Stimulated activated CD4-positive, alpha-beta T cell treated with anti-CD3 and anti-CD28 coated beads, Interleukin-1b, Interleukin-23, amount 100 ng/mL, for 4 hours (primary cell): ENCODE measurements around the gene VPS29.
A peak's percentile ranks its signal among the peaks of the same experiment; 100 is the strongest.
"Not testable (repeated sequence)": the region's sequence is repeated elsewhere in the genome, so short reads cannot be mapped to it uniquely, and the experiment has no call there.

ENCODE experiments used
- DNase-seq, 2 donors: peaks; one replicate each; pipeline ENCODE4 v3.0.0-alpha.2; 2020; ENCODE audit warnings: low read depth in 2 of 2

VPS29 gene

GRCh38 chr12:110520876-110521712 is 19.2 kb upstream of the VPS29 start:
- not testable (repeated sequence) for DNase-seq

GRCh38 chr12:110518014-110518413 is 16.1 kb upstream of the VPS29 start:
- not testable (repeated sequence) for DNase-seq

DNA sequence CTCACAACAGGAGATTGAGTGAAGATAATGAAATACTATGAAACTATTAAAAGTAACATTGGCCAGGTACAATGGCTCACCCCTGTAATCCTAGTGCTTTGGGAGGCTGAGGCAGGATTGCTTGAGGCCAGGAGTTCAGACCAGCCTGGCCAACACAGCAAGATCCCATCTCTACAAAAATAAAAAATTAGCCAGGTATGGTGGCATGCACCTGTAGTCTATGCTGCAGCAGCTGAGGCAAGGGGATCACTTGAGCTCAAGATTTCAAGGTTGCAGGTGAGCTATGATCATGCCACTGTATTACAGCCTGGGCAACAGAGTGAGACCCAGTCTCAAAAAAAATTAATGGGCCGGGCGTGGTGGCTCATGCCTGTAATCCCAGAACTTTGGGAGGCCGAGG is 15.1 kb upstream of the VPS29 start:
- DNase-seq: no peak

GRCh38 chr12:110514363-110514762 is 12.5 kb upstream of the VPS29 start:
- no peak for DNase-seq

GRCh38 chr12:110513842-110514241 is 11.9 kb upstream of the VPS29 start:
- DNase-seq: no peak

- DNase-seq: no peak
These were observed 6.2 kb upstream of the VPS29 start for GRCh38 chr12:110508071-110508586.

DNA sequence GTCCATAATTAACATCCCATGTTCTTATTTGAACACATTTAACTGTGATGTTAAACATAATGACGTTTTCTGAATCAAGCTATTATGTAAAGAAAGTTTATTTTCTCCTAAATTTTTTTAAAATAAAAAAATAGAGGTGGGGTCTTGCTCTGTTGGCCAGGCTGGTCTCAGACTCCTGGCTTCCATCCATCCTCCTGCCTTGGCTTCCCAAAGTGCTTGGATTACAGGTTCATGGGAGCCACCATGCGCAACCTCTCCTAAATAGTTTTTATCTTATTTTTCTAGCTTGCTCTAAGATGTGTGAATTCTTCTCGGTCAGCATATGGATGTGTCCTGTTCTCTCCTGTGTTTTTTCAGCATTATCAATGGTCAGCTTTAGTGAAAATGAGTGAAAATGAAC is 3.4 kb upstream of the VPS29 start:
- no peak for DNase-seq

- DNase-seq: no peak
These were observed 1.5 kb upstream of the VPS29 start for GRCh38 chr12:110503432-110503831.

DNA sequence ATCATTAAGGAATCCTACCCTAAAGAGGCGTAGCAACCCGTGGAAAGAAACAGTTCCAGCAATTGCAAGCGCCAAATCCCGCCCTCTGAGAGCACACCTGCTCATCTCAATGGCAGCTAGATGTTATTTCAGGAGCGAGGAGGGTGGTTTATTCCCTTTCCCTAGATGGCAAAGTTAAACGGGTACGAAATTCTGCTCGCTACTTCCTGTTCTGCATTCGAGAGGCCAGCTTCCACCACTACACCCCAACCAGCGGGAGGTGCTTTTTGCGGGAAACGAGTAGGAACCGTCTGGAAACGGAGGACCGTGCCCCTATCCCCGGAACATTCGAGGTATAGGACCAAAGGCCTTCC is 536 bp downstream of the VPS29 start:
- DNase-seq: no peak

GRCh38 chr12:110498984-110499706 is 2.8 kb downstream of the VPS29 start:
- no peak for DNase-seq

DNA sequence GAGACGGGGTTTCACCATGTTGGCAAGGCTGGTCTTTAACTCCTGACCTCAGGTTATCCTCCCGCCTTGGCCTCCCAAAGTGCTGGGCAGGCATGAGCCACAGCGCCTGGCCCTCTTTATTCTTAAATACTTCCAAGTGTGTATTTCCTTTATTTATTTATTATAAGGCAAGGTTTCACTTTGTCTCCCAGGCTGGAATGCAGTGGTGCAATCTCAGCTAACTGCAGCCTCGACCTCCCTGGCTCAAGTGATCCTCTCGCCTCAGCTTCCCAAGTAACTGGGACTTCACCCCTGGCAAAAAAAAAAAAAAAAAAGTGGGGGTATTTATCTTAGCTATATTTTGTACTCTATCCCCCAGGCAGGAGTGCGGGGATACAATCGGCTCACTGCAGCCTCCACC is 26.5 kb downstream of the VPS29 start:
- DNase-seq: no peak

DNA sequence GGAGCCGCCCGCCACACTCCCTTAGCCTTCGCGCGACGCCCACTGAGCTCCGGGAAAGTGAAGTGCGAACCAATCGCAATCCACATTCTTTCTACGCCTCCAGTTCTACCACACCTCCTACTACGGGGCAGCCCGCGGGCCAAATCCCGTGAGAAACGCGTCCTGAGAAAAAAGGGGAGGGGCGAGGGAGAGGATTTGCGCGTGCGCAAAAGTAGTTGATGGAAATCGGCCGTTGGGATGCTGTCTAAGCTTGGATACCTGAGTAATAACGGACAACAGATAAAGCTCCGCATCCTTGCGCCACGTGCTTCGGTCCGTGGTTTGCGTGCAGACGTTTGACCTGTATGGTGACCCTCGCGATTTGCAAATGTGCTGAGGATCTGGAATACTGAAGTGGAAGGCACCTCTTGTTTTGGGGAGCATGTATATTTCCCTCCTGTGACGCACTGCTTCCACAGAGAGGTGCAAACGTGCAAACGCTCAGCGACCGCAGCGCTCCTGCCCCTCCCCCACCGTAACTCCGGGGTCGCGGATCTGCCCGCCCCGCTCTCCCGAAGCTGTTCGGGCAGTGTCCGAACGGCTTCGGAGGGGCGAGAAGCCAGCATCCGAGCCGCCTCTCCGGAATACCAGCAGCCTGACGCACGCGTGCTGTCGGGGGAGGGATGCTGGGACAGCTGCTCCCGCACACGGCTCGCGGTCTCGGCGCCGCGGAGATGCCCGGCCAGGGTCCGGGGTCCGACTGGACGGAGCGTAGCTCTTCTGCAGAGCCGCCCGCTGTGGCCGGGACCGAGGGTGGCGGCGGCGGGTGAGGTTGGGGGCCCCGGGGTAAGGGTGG is 33.5 kb downstream of the VPS29 start, which contains the start of the genes FAM216A and GPN3:
FAM216A (plus strand) TSS at position 632 of the 835 bp plus-strand sequence; CDS start at position 663, 31 bp downstream.
GPN3 (minus strand) TSS at position 44 of the 835 bp plus-strand sequence. CDS start 54 bp downstream, outside the sequence.
- peak; percentile 83 to 91 for DNase-seq

- DNase-seq: no peak
These were observed 34.1 kb downstream of the VPS29 start for GRCh38 chr12:110467847-110468213.

DNA sequence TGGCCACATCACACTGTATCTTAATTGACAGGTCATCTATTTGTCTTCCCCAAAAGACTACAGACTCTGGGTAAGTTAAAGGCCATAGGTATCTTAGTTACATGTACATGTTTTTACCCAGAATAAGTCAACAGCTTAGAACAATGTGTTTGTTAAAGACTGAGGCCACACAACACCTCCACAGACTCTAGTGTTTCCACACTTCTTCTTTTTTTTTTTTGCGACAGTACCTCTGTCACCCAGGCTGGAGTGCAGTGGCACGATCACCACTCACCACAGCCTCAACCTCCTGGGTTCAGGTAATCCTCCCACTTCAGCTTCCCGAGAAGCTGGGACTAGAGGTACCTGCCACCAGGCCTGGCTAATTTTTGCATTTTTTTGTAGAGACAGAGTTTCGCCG is 35.1 kb downstream of the VPS29 start:
- DNase-seq: no peak

DNA sequence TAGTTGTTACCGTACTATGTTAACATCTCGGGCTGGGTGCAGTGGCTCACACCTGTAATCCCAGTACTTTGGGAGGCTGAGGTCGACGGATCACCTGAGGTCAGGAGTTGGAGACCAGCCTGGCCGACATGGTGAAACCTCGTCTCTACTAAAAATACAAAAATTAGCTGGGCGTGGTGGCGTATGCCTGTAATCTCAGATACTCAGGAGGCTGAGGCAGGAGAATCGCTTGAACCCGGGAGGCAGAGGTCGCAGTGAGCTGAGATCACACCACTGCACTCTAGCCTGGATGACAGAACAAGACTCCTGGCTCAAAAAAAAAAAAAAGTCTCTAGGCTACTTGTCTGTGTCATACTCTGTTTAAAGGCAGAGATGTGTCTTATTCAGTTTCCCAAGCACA is 36.1 kb downstream of the VPS29 start:
- DNase-seq: not testable (repeated sequence)

GRCh38 chr12:110465024-110465423 is 36.9 kb downstream of the VPS29 start:
- no peak for DNase-seq

DNA sequence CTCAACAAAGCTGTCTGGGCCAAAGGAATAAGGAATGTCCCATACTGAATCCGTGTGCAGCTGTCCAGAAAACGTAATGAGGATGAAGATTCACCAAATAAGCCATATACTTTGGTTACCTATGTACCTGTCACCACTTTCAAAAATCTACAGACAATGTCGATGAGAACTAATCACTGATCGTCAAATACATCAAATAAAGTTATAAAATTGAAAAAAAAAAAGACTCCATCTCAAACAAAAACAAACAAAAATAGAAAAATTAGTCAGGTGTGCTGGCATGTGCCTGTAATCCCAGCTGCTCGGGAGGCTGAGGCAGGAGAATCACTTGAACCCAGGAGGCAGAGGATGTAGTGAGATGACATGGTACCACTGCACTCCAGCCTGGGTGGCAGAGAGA is 40.7 kb downstream of the VPS29 start:
- not testable (repeated sequence) for DNase-seq

DNA sequence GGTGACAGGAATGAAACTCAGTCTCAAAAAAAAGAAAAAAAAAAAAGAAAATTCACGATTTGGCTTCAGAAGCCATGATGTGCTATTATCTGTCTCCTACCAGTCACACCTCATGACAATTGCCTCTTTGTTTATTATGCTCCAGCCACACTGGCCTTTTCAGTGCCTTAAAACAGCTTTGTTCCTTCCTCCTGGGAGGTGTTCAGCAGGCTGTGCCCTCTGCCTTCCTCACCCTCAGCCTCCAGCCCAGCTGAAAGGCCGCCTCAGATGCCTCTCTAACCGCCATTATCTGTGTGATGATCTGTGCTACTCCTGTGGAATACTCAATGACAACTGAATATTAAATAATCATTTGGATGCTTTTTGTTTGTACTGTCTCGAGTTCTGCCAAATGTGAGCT is 43.2 kb downstream of the VPS29 start:
- DNase-seq: no peak

DNA sequence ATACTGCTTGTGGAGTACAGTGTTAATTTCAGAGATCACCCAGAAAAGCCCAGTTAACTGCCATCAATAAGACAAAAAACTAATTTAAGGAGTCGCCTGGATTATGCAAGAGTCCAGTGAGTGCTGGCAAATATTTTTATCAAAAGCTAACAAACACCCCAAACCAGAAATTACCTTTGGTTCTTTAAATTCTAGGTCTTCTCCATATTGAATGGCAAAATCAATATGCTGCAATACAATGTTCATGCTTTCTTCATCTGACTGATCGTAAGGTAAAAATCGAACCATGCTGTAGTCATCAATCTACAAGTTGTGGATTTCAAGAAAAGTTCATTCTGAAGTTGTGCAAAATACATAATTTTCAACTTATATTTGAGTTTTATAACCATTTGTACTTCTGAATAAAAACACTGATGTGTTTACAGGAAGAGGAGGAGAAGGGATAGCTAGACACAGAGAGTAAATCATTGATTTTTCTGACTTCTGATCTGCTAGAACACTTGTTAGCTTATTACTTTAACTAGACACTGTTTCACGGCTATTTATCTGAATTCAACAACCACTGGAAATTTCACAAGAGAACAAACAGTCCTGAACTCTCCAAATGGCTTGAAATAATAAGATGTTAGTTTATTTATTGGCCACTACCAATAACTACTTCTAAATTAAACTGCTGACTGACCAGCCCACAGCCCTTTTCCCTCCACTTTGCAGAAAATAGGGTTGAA is 48.2 kb downstream of the VPS29 start:
- no peak for DNase-seq

GRCh38 chr12:110451263-110451662 is 50.6 kb downstream of the VPS29 start:
- DNase-seq: no peak

DNA sequence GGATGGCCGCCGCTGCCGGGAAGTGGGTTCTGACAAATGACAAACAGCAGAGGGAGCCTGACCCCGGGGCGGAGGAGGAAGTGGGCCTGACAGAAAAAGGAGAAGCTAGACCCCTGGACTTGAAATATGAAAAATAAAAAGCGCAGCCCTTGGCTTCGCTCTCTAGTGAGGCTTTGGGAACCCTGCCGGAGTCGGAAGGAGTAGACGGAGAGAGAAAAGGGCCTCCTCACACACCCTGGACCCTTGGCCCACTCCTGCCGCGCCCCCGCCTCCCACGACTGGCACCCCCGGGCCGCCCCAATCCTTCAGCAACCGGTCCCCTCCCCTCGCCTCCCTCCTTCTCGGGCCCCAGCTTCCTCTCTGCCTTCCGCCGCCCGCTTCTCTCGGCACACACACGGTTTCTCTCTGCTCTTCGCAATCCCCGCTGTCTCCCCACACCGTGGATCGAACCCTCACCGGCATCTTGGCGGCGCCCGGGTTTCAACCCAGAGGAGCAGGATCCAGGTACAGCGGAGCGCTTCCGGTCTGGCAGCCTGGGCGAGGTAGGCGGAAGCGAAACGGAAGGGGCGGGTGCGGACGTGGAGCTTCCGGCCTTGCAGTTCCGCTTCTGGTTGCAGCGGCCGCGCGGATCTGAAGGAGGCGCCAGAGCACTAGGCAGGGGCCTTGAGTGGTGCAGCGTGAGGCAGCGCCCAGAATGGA is 52.0 kb downstream of the VPS29 start, which contains the start of gene ARPC3:
ARPC3 (minus strand) TSS at position 539 of the 699 bp plus-strand sequence; CDS start at position 462, 77 bp downstream.
- peak; percentile 89 to 91 for DNase-seq
